Cardiac fibroblast (primary cell): ENCODE measurements around the gene BBOX1.
A peak's percentile ranks its signal among the peaks of the same experiment; 100 is the strongest.

ENCODE experiments used
- DNase-seq, 2 donors: peaks; one replicate each; pipeline versions ENCODE4 v3.0.0 to v3.0.0-alpha.2; 2010; ENCODE audit warnings: low read depth in 2 of 2
- H3K4me3 ChIP-seq, 2 donors: replicated peaks in 1 of 2; 1 replicate in 1 of 2; 2 replicates in 1 of 2; pipeline ENCODE4 v1.5.1; 2011; ENCODE audit warnings: low read depth in 2 of 2, low read length in 2 of 2, mild to moderate bottlenecking in 2 of 2, moderate library complexity in 1 of 2
- CTCF ChIP-seq: IDR thresholded peaks from one replicate; pipeline ENCODE4 v1.5.1; 2011; ENCODE audit warnings: low read depth, mild to moderate bottlenecking, low read length, inconsistent platforms

BBOX1 gene

GRCh38 chr11:27046956-27047355, 6.3 kb downstream of the BBOX1 start:
- H3K4me3 ChIP-seq: no peak overlapping the region
- no peak for TF ChIP-seq CTCF
- DNase-seq: no peak

- peak in 1 of 2 donors; percentile 36 for DNase-seq
- no peak for TF ChIP-seq CTCF
- H3K4me3 ChIP-seq: no peak overlapping the region
Measured at GRCh38 chr11:27052668-27053067, 12.1 kb downstream of the BBOX1 start.

- no peak overlapping the region for H3K4me3 ChIP-seq
- peak; percentile 36 to 52 for DNase-seq
- TF ChIP-seq CTCF: no peak
Measured at GRCh38 chr11:27055065-27055682, 14.6 kb downstream of the BBOX1 start.

- H3K4me3 ChIP-seq: no peak overlapping the region
- TF ChIP-seq CTCF: no peak
- DNase-seq: no peak
Measured at GRCh38 chr11:27057091-27057780, 16.6 kb downstream of the BBOX1 start.

- H3K4me3 ChIP-seq: no peak overlapping the region
- no peak for DNase-seq
- no peak for TF ChIP-seq CTCF
Measured at GRCh38 chr11:27058456-27058855, 17.8 kb downstream of the BBOX1 start.

GRCh38 chr11:27059431-27059830, 18.8 kb downstream of the BBOX1 start:
- no peak for DNase-seq
- H3K4me3 ChIP-seq: no peak overlapping the region
- TF ChIP-seq CTCF: no peak
